Activated naive CD4-positive, alpha-beta T cell treated with anti-CD3 and anti-CD28 coated beads, Interleukin-2, amount 50 U/mL, for 72 hours (primary cell): Measurements from ENCODE around the gene SLMAP. TPM values are rescaled to one million over a fixed set of nuclear protein-coding genes. Genes with fewer than 3 reads are reported as not detected.

ENCODE experiments used
- ATAC-seq, 2 donors: fragments of 150-1000 bp; cut with Tn5 transposase; 2 replicates each; pipeline ENCODE4 v1.10.0; 2021; ENCODE audit warnings: mild to moderate bottlenecking in 2 of 2, moderate library complexity in 2 of 2
- DNase-seq, 2 donors: peaks; one replicate each; pipeline ENCODE4 v3.0.0; 2021 to 2022; ENCODE audit warnings: low spot score in 2 of 2
- H3K27ac Mint-ChIP-seq, 2 donors: one replicate each; pipeline ENCODE4 v1.8.0; 2022; ENCODE audit warnings: mild to moderate bottlenecking in 2 of 2, mixed read lengths in 2 of 2
- H3K36me3 Mint-ChIP-seq, 2 donors: one replicate each; pipeline ENCODE4 v1.8.0; 2022; ENCODE audit warnings: mixed read lengths in 2 of 2
- H3K9me3 Mint-ChIP-seq, 2 donors: one replicate each; pipeline ENCODE4 v1.8.0; 2022; ENCODE audit warnings: mixed read lengths in 2 of 2
- total RNA-seq, 2 donors: library from RNA; stranded (reverse); gene quantifications; one replicate each; pipeline ENCODE4 v1.2.3, GENCODE V29; 2022

Gene SLMAP
- total RNA-seq, 2 donors from 2014 or later, result 44.1 to 44.8 TPM

DNA sequence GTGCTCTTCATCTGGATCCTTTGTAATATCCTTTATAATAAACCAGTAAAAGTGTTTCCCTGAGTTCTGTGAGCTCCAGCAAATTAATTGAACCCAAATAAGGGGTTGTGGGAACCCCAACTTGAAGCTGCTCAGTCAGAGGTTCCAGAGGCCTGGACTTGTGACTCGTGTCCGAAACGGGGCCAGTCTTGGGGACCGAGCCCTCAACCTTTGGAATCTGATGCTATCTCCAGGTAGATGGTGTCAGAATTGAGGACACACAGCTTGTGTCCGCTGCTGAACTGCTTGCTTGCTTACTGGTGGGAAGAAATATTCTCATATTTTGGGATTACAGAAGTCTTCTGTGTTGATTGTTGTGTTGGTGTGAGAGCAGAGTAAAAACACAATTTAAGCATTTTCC is 212.4 kb downstream of the SLMAP start:
- Mint-ChIP-seq H3K36me3 (peaks cover 0 to 5% of the 10 kb centered on the region in 2 donors), H3K27ac (no peak overlapping the region), H3K9me3 (no peaks in the 10 kb centered on the region)
- ATAC-seq (no peak), DNase-seq (no peak)

- H3K9me3 Mint-ChIP-seq, result no peaks in the 10 kb centered on the region
- H3K27ac Mint-ChIP-seq, result no peak overlapping the region
- ATAC-seq (no peak), DNase-seq (no peak)
- peaks cover 0 to 5% of the 10 kb centered on the region in 2 donors for H3K36me3 Mint-ChIP-seq
These were observed 215.9 kb downstream of the SLMAP start for GRCh38 chr3:57971975-57972374.

GRCh38 chr3:57972531-57973111 is 216.5 kb downstream of the SLMAP start:
- no peaks in the 10 kb centered on the region for H3K36me3 Mint-ChIP-seq
- peak overlapping the region in 1 of 2 donors; percentile 65 for H3K27ac Mint-ChIP-seq
- H3K9me3 Mint-ChIP-seq, result no peaks in the 10 kb centered on the region
- DNase-seq (no peak), ATAC-seq (no peak)

DNA sequence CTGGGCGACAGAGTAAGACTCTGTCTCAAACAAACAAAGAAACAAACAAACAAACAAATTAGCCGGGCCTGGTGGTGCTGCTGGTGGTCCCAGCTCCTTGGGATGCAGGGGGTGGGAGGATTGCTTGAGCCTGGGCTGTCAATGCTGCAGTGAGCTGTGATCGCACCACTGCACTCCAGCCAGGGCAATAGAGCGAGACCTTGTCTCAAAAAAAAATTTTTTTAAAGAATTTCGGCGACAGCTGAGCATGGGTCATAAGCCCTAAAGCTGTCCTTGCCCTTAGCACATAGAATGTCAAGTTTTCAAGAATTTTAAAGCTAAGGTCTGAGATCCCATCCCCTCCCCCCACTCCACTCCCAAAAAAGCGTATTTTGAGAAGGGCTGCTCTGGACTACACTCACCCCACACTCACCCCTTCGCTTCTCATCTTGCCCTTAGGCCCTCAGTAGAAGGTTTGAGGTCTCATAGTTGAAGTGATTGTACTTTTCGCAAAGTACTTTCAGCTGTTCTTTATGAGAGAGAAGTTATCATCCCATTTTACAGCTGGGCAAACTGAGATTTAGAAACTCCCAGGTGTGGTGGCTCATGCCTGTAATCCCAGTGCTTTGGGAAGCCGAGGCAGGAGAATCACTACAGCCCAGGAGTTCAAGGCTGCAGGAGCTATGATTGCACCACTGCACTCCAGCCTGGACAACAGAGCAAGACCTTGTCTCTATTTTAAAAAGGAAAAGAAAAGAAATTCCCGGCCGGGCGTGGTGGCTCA is 217.8 kb downstream of the SLMAP start:
- no peak for ATAC-seq
- Mint-ChIP-seq H3K27ac (no peak overlapping the region), H3K9me3 (no peaks in the 10 kb centered on the region)

DNA sequence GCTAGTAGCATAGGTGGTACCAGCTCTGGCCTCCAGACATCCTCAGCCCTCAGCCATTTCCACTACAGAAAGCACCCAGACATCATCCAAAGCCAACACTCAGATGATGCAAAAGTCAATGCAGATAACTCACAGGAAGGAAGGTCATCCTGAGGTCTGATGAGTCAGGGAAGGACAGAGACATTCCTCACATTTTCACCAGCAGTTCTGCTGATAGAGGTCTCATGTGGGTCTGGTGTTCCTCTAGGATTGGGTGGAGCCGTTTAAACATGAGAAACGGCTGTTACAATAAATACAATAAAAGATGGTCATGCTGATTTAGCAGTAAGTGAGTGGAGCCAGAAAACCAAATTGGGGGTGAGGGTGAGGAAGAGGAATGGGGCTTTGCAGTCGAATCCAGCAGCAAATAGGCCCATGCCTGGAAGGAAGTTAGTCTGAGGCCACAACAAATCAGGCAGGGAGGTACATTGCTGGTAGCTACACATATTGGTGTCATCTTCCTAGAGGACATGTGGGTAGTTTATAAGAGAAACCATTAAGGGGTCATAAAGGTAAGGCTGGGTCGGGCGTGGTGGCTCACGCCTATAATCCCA is 218.8 kb downstream of the SLMAP start:
- no peaks in the 10 kb centered on the region for H3K36me3 Mint-ChIP-seq
- DNase-seq (no peak), ATAC-seq (peak in 1 of 2 donors; percentile 29)
- no peak overlapping the region for H3K27ac Mint-ChIP-seq
- H3K9me3 Mint-ChIP-seq, result no peaks in the 10 kb centered on the region

More for the DNA sequence above, 217.8 kb downstream of the SLMAP start:
- DNase-seq, result no peak
- no peaks in the 10 kb centered on the region for H3K36me3 Mint-ChIP-seq

DNA sequence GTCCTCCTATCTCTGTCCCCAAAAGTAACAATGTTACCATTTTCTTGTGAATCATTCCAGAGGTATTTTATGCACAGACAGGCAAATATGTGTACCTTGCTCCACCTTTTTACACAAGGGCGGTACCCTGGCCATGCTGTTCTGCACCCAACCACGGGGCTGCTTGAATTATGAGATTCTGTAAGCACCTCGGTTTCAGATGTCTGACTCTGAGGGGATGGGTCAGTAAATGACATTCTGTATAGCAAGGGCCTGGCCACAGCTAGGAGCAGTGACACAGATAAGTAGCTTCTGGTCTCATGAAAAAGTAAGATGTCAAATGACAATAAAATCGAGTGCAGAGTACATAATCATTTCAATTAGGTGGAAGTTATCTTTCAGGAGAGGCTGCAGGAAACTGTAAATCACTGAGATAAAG is 221.7 kb downstream of the SLMAP start:
- no peaks in the 10 kb centered on the region for H3K36me3 Mint-ChIP-seq
- H3K27ac Mint-ChIP-seq, result no peak overlapping the region
- no peak for DNase-seq
- ATAC-seq, result no peak
- peaks cover 0 to 5% of the 10 kb centered on the region in 2 donors for H3K9me3 Mint-ChIP-seq

DNA sequence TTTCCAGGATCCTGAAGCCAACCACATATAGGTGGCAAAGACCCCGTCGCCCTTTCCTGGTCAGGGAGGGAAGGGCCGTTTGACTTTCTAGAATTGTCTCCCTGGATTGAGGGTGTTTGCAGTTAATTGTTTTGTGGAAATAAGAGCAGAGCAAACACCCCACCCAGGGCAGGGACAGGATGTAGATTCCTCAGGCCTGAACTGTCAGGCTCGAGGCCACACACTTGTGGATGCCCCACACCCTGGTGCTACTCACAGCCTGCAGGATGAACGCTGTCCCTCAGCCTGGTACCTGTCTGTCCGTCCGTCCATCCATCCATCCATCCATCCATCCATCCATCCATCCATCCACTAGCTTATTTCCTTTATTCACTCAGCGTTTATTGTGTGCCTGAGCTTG is 222.2 kb downstream of the SLMAP start:
- ATAC-seq (no peak), DNase-seq (no peak)
- Mint-ChIP-seq H3K27ac (no peak overlapping the region), H3K36me3 (no peaks in the 10 kb centered on the region), H3K9me3 (peaks cover 0 to 8% of the 10 kb centered on the region in 2 donors)

Other genes with a start within 250 kb of the SLMAP start
- under 1 TPM; 0.04 to 0.05 TPM for gene DNAH12, start 212.0 kb upstream of the SLMAP start, total RNA-seq
- gene PDE12, start 200.0 kb upstream of the SLMAP start, total RNA-seq, result 10 to 100 TPM; 19.0 to 28.7 TPM
- 10 to 100 TPM; 51.7 to 75.5 TPM for gene ARF4, start 159.0 kb upstream of the SLMAP start, total RNA-seq
- gene DENND6A, start 63.2 kb upstream of the SLMAP start, total RNA-seq, result 10 to 100 TPM; 19.9 to 23.3 TPM